Ishikawa (cell line): Measurements from ENCODE around the gene EXOC3.

ENCODE experiments used
- CEBPB ChIP-seq: IDR thresholded peaks from 2 replicates; pipeline ENCODE4 v1.6.1; 2012
- CREB1 ChIP-seq: IDR thresholded peaks from 2 replicates; pipeline ENCODE4 v1.6.1; 2012; ENCODE audit warnings: low read depth
- EGR1 ChIP-seq: IDR thresholded peaks from 2 replicates; pipeline ENCODE4 v1.6.1; 2012
- EP300 ChIP-seq: IDR thresholded peaks from 2 replicates; pipeline ENCODE4 v1.6.1; 2012; ENCODE audit warnings: borderline replicate concordance
- FOXM1 ChIP-seq: IDR thresholded peaks from 2 replicates; pipeline ENCODE4 v1.6.1; 2012; ENCODE audit warnings: low read depth, borderline replicate concordance
- MAX ChIP-seq: IDR thresholded peaks from 2 replicates; pipeline ENCODE4 v1.6.1; 2012
- NFIC ChIP-seq: IDR thresholded peaks from 2 replicates; pipeline ENCODE4 v1.6.1; 2012
- RAD21 ChIP-seq: IDR thresholded peaks from 2 replicates; pipeline ENCODE4 v1.6.1; 2012; ENCODE audit warnings: low read depth
- REST ChIP-seq: IDR thresholded peaks from 2 replicates; pipeline ENCODE4 v1.6.1; 2012; ENCODE audit warnings: low read depth, mild to moderate bottlenecking
- TAF1 ChIP-seq: IDR thresholded peaks from 2 replicates; pipeline ENCODE4 v1.6.1; 2012; ENCODE audit warnings: low read depth, mild to moderate bottlenecking
- TCF12 ChIP-seq: IDR thresholded peaks from 2 replicates; pipeline ENCODE4 v1.6.1; 2012; ENCODE audit warnings: low read depth
- TEAD4 ChIP-seq: IDR thresholded peaks from 2 replicates; pipeline ENCODE4 v1.6.1; 2012
- USF1 ChIP-seq: IDR thresholded peaks from 2 replicates; pipeline ENCODE4 v1.6.1; 2012
- YY1 ChIP-seq: IDR thresholded peaks from 2 replicates; pipeline ENCODE4 v1.6.1; 2012; ENCODE audit warnings: low read depth
- ZBTB7A ChIP-seq: IDR thresholded peaks from 2 replicates; pipeline ENCODE4 v1.6.1; 2012; ENCODE audit warnings: low read depth

Gene EXOC3

DNA sequence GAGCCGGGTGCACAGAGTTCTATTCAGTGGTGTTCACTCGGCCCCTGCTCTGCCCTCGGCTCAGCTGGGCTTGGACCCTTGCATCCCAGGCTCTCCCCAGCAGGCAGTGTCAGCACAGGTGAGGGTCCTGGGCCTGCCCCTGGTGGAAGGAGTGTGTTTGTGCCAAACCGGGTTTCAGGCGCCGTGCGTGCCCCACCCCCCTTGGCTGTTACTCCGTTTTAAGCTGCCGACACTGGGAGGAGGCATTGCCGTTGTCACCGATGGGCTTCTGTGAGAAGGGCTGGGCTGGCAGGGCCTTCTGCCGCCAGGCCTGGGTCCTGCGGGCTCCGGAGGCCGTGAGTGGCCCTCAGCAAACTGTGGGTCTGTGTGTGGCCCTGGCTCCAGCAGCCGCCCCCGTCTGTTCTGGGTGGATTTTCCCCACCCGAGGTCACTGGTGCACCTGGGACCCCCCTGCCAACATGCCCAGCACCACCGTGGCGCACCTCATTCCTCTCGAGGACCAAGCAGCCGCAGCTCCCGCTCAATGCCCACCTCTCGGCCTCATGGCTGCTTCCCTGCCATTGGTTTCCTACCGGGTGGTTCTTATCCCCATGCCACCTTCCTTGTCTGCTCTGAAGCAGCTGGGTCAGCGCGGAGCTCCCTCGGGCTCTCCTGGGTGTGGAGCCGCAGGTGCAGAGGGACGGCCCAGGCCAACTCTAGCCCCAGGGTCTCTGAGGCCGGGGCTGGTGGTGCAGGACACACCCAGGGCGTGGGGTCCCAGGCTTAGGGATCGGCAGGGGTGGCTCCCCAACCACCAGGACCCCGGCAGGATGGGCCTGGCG is 44.3 kb upstream of the EXOC3 start:
- TF ChIP-seq EP300 (no peak), EGR1 (no peak), ZBTB7A (no peak)

GRCh38 chr5:399296-400281 is 43.4 kb upstream of the EXOC3 start:
- 0 out of 2 replicates have a peak, but pooled peaks have one; percentile 20 for TF ChIP-seq TAF1
- TF ChIP-seq NFIC: peak; percentile 60
- TF ChIP-seq EP300: peak; percentile 38
- peak; percentile 48; the same call in 1 of the 2 replicates for TF ChIP-seq USF1
- TF ChIP-seq YY1: no peak
- TF ChIP-seq TEAD4: no peak
- peak; percentile 47; the same call in 1 of the 2 replicates for TF ChIP-seq TCF12
- TF ChIP-seq ZBTB7A: no peak
- TF ChIP-seq MAX: peak; percentile 80

GRCh38 chr5:400282-401145 is 42.5 kb upstream of the EXOC3 start:
- no peak for TF ChIP-seq CEBPB
- no peak for TF ChIP-seq YY1
- no peak for TF ChIP-seq ZBTB7A
- no peak for TF ChIP-seq TAF1
- TF ChIP-seq EP300: no peak
- TF ChIP-seq CREB1: no peak
- no peak for TF ChIP-seq FOXM1
- TF ChIP-seq REST: no peak
- TF ChIP-seq TCF12: no peak
- TF ChIP-seq TEAD4: no peak
- TF ChIP-seq EGR1: no peak
- TF ChIP-seq NFIC: no peak
- TF ChIP-seq RAD21: no peak

GRCh38 chr5:401146-402034 is 41.6 kb upstream of the EXOC3 start:
- no peak for TF ChIP-seq TAF1
- TF ChIP-seq RAD21: no peak
- no peak for TF ChIP-seq REST
- no peak for TF ChIP-seq USF1
- no peak for TF ChIP-seq TCF12
- TF ChIP-seq EGR1: no peak
- no peak for TF ChIP-seq FOXM1
- TF ChIP-seq ZBTB7A: no peak
- TF ChIP-seq MAX: no peak
- no peak for TF ChIP-seq CEBPB
- no peak for TF ChIP-seq EP300
- TF ChIP-seq YY1: no peak
- no peak for TF ChIP-seq TEAD4
